ENCODE data around the gene XPA. TPM values are rescaled to one million over a fixed set of nuclear protein-coding genes. Genes with fewer than 3 reads are reported as not detected.

XPA gene
- polyA plus RNA-seq, 2 donors: 13.5 to 16.3 TPM

DNA sequence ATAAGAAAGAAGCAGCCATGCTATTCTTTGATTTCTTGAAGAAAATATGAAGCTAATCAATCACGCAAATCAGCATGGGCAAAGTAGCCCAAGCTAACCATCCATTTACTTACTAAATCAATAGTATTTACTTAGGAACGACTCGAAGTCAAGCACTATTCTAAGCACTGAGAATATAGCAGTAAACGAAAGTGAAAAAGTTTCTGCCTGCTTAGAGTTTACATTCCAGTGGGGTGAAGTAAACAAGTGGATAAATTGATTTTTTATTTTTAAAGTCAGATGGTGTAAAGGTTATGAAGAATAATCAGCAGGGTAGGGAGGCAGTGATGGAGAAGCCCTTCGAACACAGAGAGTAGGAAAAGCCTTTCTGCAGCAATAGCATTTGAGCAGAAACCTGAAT is 69.5 kb downstream of the XPA start:
- Histone ChIP-seq H3K36me3 (ENCODE audit: control insufficient read depth in 2 of 2, insufficient read depth in 2 of 2, low read length in 1 of 2) (no peaks in the 10 kb centered on the region), H3K4me1 (ENCODE audit: control insufficient read depth in 2 of 2, insufficient read depth in 2 of 2, low read length in 1 of 2) (no peaks in the 10 kb centered on the region), H3K27ac (ENCODE audit: low read depth in 2 of 2, low read length in 1 of 2) (no peak overlapping the region), H3K4me3 (ENCODE audit: low read depth in 1 of 2, low read length in 2 of 2) (no peak overlapping the region), H3K9me3 (ENCODE audit: control insufficient read depth in 2 of 2, insufficient read depth in 1 of 2, low read depth in 1 of 2, low read length in 1 of 2) (no peaks in the 10 kb centered on the region), H3K27me3 (ENCODE audit: control insufficient read depth in 1 of 2, insufficient read depth in 2 of 2, low read length in 2 of 2) (no peaks in the 10 kb centered on the region)
- WGBS, 2 donors: 55 to 67% methylated on average over 5 of the region's 5 CpGs

DNA sequence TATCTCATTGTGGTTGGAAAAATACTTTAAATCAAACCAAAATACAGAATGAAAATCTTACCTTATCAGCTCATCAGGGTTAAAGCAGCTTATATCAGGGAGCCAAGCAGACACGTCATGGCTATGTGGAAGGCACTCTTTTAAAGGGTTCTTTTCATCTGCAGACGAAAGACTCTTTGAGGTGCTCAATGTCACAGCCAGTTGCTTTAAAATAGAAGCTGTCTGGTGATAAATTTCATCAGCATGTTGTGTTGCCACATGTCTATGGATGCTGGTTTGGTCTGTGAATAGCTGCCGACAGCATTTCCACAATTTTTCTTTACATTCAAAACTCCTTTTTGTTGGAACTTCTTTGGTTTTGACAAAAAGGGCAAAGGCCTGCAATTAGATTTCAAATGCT is 71.5 kb downstream of the XPA start:
- peaks cover 0 to 2% of the 10 kb centered on the region in 2 donors for H3K36me3 ChIP-seq (ENCODE audit: control insufficient read depth in 2 of 2, insufficient read depth in 2 of 2, low read length in 1 of 2)
- no peaks in the 10 kb centered on the region for H3K9me3 ChIP-seq (ENCODE audit: control insufficient read depth in 2 of 2, insufficient read depth in 1 of 2, low read depth in 1 of 2, low read length in 1 of 2)
- no peak overlapping the region for H3K27ac ChIP-seq (ENCODE audit: low read depth in 2 of 2, low read length in 1 of 2)
- H3K27me3 ChIP-seq (ENCODE audit: control insufficient read depth in 1 of 2, insufficient read depth in 2 of 2, low read length in 2 of 2): no peaks in the 10 kb centered on the region
- H3K4me3 ChIP-seq (ENCODE audit: low read depth in 1 of 2, low read length in 2 of 2): no peak overlapping the region
- H3K4me1 ChIP-seq (ENCODE audit: control insufficient read depth in 2 of 2, insufficient read depth in 2 of 2, low read length in 1 of 2): no peaks in the 10 kb centered on the region
- WGBS, 2 donors: 61 to 73% methylated on average over 3 of the region's 3 CpGs

Other genes with a start within 250 kb of the XPA start
- gene TMOD1, start 195.7 kb downstream of the XPA start, polyA plus RNA-seq: 1 to 10 TPM; 3.2 to 7.1 TPM
- 1 to 10 TPM; 7.1 to 7.9 TPM for gene TSTD2, start 64.0 kb downstream of the XPA start, polyA plus RNA-seq
- 1 to 10 TPM; 6.7 to 8.1 TPM for gene NCBP1, start 63.5 kb downstream of the XPA start, polyA plus RNA-seq
- gene FOXE1, start 155.9 kb upstream of the XPA start, polyA plus RNA-seq: 1 to 10 TPM; 3.5 to 6.5 TPM
- gene TRMO, start 225.2 kb upstream of the XPA start, polyA plus RNA-seq: 1 to 10 TPM; 4.3 to 8.9 TPM
- not detected for gene HEMGN, start 240.8 kb upstream of the XPA start, polyA plus RNA-seq